Mammary epithelial cell (primary cell): Measurements from ENCODE around the gene RUNX1.

Source experiments
- CTCF ChIP-seq, 2 donors: IDR thresholded peaks in 1 of 2; conservative IDR thresholded peaks in 1 of 2; 2 replicates each; pipeline ENCODE4 v1.5.1; 2011 to 2012; ENCODE audit warnings: inconsistent platforms in 2 of 2, low read length in 2 of 2, mild to moderate bottlenecking in 2 of 2, control low read depth in 1 of 2, low read depth in 1 of 2; ENCODE audit not compliant: insufficient read depth in 1 of 2; ENCODE audit errors: extremely low read depth in 1 of 2
- EZH2 ChIP-seq: IDR thresholded peaks from 2 replicates; pipeline ENCODE4 v1.6.1; 2012; ENCODE audit warnings: low read length, inconsistent platforms, borderline replicate concordance

- no peak for TF ChIP-seq EZH2
- TF ChIP-seq CTCF (conservative IDR thresholded peaks at IDR 0.05 in 1 of 2, IDR thresholded peaks at IDR 0.05 in 1 of 2; ENCODE audit: extremely low read depth in 1 of 2, insufficient read depth in 1 of 2, low read depth in 1 of 2, low read length in 2 of 2) = no peak
Observed at GRCh38 chr21:35005560-35006224, 43.4 kb downstream of the RUNX1 start.
